Fibroblast of skin of right biceps (primary cell): ENCODE measurements around the gene LCN1.
"Not testable (repeated sequence)": the region's sequence is repeated elsewhere in the genome, so short reads cannot be mapped to it uniquely, and the experiment has no call there.

Experiments used
- DNase-seq: peaks from one replicate; pipeline ENCODE4 v3.0.0-alpha.2; 2013

Gene LCN1

GRCh38 chr9:135549478-135550343 lies 28.5 kb downstream of the LCN1 start:
- DNase-seq: not testable (repeated sequence)

GRCh38 chr9:135550344-135550918 lies 29.2 kb downstream of the LCN1 start:
- no peak for DNase-seq

DNA sequence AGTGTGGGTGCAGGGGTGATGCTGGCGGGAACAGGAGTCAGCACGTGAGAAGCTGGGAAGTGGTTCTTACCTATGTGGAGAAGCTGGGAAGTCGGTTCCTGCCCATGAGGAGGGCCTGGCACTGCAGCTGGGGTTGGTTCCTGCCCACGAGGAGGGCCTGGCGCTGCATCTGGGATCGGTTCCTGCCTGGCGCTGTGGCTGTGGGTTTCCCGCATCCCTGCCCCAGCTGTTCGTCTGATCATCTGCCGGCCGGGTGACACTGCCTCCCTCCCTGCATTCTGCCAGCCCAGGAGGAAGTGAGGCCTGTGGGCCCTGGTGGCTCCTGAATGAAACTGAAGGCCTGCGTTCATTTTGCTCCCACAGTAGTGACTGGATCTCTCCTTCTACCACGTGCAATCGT lies 29.8 kb downstream of the LCN1 start:
- no peak for DNase-seq

DNA sequence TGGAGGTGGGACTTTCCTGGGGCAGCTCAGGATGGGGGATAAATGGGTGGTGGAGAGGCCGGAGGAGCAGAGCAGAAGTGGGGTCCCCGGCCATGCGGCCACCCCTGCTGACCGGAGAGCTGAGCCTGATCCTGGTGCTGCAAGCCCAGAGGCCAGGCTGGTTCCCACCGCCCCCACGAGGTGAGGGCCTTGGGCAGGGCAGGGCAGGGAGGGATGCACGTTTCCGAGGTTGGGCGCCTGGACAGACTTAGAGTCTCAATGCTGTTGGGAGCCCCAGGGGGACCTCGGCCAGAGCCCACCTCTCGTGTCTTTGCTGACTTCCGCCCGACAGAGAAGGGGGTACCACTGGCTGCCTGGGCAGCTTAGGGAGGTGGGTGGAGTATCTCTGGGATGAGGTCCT lies 30.2 kb downstream of the LCN1 start:
- DNase-seq: no peak

DNA sequence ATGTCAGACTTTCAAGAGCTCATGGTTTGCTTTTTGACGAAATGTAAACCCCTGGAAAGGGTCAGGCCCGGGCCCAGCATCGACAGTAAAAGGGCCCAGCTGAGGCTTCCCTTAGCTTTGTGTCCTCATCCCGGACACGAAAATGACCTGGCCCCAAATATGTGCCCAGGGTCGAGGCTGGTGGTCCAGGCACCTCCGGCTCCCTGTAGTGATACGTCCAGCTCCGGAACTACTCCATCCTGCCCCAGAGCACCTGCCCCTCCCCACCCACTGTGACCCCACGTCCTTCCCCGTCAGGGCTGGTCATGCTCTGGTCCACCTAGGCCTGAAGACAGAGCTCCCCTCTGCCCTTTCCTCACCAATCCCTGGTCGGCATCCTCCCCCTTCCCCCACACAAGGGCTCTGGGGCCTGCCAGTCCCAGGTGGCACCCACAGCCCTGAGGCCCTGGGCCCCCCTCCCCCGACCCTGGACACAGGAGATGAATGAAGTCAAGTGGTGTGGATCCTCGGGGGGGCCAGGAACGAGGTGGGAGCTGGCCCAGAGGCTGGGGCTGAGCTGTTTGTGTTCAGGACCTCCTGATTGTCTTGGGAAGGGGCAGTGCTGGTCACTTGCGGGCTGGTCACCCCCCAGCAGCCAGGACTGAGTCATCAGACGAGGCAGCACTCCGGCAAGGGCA lies 30.9 kb downstream of the LCN1 start:
- no peak for DNase-seq

DNA sequence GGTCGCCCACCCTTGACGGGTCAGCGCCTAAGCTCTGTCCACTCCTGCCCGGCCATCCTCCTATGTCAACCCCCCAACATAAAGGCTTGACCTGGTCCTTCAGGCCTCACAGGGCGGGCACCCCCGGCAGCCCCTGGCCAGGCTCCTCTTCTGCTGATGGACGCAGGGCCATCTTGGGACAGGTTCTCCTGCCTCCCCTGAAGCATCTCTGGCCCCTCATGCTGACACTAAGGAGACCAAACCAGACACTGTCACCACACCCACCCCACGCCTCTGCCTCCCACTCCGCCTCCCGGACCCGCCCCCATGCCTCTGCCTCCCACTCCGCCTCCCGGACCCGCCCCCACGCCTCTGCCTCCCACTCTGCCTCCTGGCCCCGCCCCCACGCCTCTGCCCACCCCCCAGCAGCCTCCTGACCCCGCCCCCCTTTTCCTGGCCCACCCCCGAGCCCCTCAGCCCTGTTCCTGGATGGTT lies 31.5 kb downstream of the LCN1 start:
- DNase-seq: no peak

- DNase-seq: no peak
These were observed 33.5 kb downstream of the LCN1 start for GRCh38 chr9:135554718-135555117.

- DNase-seq: no peak
These were observed 34.0 kb downstream of the LCN1 start for GRCh38 chr9:135555203-135555602.

DNA sequence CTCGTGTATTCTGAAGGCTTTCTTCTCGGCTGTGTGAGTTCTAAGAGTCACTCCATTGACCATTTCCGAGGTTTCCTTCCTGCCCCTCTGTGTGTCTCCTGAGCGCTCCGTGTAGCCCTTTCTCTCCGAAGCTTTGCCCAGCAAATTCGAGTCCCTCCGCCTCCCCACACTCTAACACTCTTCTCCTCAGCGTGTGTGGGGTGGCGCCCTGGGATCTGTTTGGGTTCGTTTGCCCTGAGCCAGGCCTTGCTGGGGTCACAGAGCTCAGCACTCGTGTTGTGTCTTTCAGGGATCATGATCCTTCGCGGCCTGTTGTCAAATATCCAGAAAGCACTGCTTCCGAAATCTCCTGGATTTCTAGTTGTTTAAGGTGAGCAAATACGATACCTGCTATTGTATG lies 34.7 kb downstream of the LCN1 start:
- DNase-seq: no peak

- no peak for DNase-seq
These were observed 38.4 kb downstream of the LCN1 start for GRCh38 chr9:135559606-135560005.

DNA sequence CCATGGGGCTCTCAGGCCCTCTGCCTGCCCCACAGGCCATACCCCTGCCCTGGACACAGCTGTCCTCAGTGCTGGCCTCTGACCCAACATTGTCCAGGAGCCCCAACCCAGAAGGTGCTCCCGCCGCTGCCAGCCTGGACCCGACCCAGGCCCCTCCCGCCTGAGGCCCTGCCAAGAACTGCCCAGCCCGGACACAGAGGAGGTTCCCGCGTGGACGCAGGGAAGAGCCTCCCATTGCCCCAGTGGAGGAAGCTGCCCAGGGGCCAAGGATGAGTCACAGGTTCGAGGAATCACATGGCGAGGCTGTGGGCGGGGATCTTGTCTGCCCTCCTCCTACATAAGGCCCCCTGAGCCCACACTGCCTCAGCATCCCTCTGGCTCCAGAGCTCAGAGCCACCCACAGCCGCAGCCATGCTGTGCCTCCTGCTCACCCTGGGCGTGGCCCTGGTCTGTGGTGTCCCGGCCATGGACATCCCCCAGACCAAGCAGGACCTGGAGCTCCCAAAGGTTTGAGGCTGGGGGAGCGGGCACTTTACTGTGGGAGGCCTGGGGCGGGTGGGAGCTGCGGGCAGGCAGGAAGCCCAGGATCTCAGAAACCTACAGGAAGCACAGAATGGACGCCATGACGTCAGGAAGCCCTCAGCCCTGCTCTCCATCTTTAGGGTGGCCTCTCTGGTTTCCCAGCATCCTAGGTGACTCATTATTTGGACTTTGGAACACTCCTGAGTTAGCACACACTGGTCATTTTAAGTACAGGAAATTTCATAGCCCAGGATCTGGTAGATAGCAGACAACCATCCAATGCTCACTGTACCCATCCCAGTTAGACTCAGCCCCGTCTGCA lies 40.4 kb downstream of the LCN1 start, which contains the start of gene PAEP:
PAEP (plus strand) TSS at position 366 of the 844 bp plus-strand sequence.
- no peak for DNase-seq

DNA sequence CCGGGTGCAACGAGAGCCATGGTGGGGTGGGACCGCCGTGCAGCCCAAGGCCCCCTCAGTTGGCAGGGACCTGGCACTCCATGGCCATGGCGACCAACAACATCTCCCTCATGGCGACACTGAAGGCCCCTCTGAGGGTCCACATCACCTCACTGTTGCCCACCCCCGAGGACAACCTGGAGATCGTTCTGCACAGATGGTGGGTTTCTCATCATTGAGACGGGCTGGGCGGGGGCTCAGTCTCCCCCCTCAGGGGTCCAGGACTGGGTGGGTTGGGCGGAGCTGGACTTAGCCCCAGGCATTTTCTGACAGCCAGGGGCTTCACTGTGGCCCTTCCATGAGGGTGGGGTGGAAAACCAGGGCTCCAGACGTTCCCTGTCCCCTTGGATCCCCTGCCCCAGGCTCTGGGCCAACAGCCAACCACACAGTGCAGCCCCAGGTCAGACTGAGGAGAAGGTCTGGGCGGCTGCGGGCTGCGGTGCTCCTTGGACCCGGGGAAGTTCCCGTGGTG lies 41.0 kb downstream of the LCN1 start:
- no peak for DNase-seq

DNA sequence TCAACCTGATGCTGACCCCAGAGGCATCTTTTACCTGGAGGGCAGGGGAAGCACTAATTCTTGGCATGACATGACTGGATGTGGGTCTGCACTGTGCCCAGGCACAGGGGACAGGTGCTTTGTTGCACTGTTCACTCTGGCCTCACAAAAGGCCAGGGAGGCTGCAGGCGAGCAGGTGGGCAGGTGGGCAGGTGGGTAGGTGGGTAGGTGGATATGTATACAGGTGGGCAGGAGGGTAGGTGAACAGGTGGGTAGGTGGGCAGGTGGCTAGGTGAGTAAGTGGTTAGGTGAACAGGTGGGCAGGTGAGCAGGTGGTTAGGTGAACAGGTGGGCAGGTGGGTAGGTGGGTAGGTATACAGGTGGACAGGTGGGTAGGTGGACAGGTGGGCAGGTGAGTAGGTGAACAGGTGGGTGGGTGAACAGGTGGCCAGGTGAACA lies 41.8 kb downstream of the LCN1 start:
- no peak for DNase-seq

DNA sequence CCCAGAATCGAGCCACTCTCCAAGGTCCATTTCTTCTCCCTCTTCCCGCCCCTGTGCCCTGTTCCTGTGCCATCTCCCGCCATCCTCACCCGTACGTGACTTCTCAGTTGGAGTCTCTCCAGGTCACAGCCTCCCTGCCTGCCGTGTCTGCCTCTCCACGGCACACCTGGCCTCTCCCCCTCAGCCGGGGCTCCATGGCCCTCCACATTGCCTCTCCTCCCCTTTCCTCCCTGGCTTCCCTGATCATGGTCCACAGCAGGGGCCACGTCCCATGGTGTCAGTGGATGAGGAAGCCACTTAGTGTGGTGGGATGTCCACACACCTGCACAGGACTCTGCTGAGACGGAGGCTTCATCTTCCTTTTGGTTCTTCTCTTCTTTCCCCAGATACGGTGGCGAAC lies 42.6 kb downstream of the LCN1 start:
- no peak for DNase-seq

GRCh38 chr9:135565141-135565628 lies 43.9 kb downstream of the LCN1 start:
- DNase-seq: no peak

DNA sequence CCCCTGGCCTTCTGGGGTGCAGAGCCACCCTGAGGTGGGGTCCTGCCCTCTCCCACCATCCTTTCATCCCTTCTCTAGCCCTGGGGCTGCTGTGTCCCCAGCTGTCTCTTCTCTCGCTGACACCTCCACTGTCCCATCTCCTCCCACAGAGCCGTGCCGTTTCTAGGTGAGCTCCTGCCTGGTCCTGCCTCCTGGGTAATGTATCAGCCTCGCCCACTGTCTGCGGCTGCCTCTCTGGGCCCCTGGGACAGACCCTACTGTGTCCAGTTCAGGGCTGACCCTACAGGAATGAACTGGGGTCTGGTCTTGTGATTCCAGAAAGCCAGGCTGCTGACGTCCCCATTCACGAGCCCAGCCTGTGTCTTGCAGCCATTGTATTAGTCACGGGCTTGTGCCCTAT lies 44.4 kb downstream of the LCN1 start:
- DNase-seq: no peak

DNA sequence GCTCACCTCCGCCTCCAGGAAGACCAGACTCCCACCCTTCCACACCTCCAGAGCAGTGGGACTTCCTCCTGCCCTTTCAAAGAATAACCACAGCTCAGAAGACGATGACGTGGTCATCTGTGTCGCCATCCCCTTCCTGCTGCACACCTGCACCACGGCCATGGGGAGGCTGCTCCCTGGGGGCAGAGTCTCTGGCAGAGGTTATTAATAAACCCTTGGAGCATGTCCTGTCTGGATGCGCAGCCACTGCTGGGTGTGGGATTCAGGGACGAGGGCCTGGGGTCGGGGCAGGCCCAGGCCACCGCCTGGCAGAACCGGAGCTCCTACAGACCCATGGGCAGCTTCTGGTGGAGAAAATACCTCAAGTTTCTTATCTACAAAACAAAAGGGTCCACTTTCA lies 45.3 kb downstream of the LCN1 start:
- no peak for DNase-seq

- no peak for DNase-seq
These were observed 46.1 kb downstream of the LCN1 start for GRCh38 chr9:135567311-135567710.

DNA sequence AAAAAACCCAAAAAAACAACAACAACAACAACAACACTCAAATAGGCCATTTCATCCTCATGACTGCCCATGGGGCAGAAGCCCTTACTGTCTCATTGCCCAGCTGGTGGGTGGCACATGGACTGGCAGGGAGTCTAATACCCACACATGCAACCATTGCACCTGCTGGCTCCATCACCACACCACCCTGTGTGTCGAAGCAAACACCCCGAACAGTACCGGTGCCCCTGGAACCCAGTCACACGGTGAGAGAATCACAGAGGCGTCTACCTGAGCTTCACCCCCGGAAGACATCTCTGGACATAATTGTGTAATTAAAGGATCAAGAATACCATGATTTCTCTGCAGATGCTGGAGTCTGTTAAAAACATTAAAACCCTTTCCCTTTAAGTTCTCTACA lies 46.8 kb downstream of the LCN1 start:
- DNase-seq: no peak

- DNase-seq: no peak
These were observed 49.2 kb downstream of the LCN1 start for GRCh38 chr9:135570456-135570855.

- DNase-seq: no peak
These were observed 51.0 kb downstream of the LCN1 start for GRCh38 chr9:135572233-135572632.

DNA sequence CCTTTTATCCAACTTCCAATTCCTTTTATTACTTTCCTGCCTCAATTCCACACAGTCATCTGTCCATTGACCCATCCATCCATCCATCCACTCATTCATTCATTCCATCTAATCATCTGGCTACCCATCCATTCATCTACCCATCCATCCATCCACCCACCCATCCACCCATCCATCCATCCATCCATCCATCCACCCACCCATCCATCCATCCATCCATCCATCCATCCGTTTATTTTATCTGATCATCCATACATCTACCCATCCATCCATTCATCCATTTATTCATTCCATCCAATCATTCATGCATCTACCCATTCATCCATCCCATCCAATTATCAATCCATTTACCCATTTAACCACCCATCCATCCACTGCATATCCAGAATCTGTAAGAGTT lies 51.9 kb downstream of the LCN1 start:
- no peak for DNase-seq
